HFF-Myc (cell line): ENCODE measurements around the gene LRRC56.

Experiments
- DNase-seq: peaks from one replicate; pipeline ENCODE4 v3.0.0-alpha.2; 2011; ENCODE audit warnings: low read depth; ENCODE audit errors: extremely low read depth
- H3K4me3 ChIP-seq: replicated peaks from 2 replicates; pipeline ENCODE4 v1.5.1; 2011; ENCODE audit warnings: low read depth, mild to moderate bottlenecking, control low read depth, low read length
- CTCF ChIP-seq: IDR thresholded peaks from 2 replicates; pipeline ENCODE4 v1.5.1; 2012; ENCODE audit warnings: mild to moderate bottlenecking, low read depth, low read length, control low read depth; ENCODE audit errors: missing control alignments

LRRC56 gene

GRCh38 chr11:532527-532985, 4.8 kb upstream of the LRRC56 start:
- no peak for DNase-seq
- TF ChIP-seq CTCF = no peak

GRCh38 chr11:532986-533585, 4.2 kb upstream of the LRRC56 start:
- TF ChIP-seq CTCF = no peak
- H3K4me3 ChIP-seq = no peak overlapping the region
- no peak for DNase-seq

More at GRCh38 chr11:532527-532985, 4.8 kb upstream of the LRRC56 start:
- H3K4me3 ChIP-seq = no peak overlapping the region

GRCh38 chr11:533586-534395, 3.5 kb upstream of the LRRC56 start:
- no peak for DNase-seq
- H3K4me3 ChIP-seq = peak overlapping the region; percentile 87
- TF ChIP-seq CTCF = no peak

GRCh38 chr11:534396-535209, 2.7 kb upstream of the LRRC56 start:
- no peak for TF ChIP-seq CTCF
- peak overlapping the region; percentile 87 for H3K4me3 ChIP-seq
- DNase-seq = no peak

- no peak for TF ChIP-seq CTCF
- peak overlapping the region; percentile 87 for H3K4me3 ChIP-seq
- no peak for DNase-seq
Observed at GRCh38 chr11:535210-535518, 2.2 kb upstream of the LRRC56 start.

GRCh38 chr11:535519-536454, 1.5 kb upstream of the LRRC56 start, which contains the start of gene HRAS:
Gene HRAS, minus strand, starts transcription at chr11:535576.
- DNase-seq = peak; percentile 65
- H3K4me3 ChIP-seq = peak within 1 kb of the TSS; percentile 87
- TF ChIP-seq CTCF = no peak
